Activated CD4-positive, alpha-beta T cell treated with anti-CD3 and anti-CD28 coated beads, Interleukin-2, amount 50 U/mL, for 48 hours (primary cell): ENCODE results near the gene OSM.

Experiments used
- DNase-seq, 2 experiments: peaks; one replicate each; pipeline ENCODE4 v3.0.0-alpha.2; 2020

The OSM gene

DNA sequence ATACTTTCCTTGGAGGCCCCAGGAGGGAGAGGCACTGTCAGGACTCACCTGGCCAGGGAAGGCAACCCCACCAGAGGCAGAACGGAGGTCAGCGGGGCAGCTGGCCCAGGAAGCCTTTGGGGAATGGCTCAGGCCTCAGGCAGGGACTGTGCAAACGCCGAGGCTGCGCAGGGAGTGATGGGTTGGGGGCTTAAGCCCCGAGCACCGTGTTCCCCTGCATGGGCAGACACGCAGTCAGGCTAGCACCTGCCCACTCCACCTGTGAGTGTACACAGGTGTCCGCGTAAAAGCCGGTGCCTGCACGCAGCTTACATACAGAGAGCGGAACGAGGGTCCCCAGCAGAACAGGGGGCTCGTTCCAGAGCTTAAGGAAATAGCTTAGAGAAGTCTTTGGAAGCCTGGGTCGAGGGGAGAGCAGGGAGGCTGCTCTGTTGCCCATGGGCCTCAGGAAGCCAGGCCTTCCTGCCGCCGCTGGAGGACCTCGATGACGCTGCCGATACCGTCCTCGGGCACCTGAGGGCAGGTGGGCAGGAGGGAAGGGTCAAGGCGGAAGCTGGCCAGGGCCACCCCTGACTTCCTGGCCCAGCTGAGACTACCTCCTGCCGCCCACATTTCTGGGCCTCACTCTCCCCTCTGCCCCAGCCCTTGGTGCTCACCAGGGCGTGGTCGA, 18.7 kb upstream of the OSM start:
- no peak for DNase-seq

DNA sequence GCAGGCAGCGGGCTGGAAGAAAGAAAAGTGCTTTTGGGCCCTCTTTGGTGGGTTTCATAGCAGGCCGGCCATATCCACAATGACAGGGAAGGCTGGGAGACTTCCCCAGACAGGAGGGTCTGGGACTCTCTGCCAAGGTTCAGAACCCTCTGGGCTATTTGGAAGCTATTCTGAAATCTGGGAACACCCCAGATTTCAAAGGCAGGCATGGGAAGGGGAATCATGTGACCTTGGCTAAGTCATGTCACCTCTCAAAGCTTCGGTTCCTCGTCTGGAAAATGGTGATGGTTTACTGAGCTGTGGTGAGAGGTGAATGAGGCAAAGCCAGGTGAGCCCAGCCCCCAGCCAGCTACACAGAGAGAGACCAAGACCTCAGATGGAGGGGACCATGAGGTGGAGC, 18.0 kb upstream of the OSM start:
- no peak for DNase-seq

- DNase-seq = no peak
Measured at GRCh38 chr22:30284172-30284571, 17.5 kb upstream of the OSM start.

GRCh38 chr22:30283342-30283741, 16.7 kb upstream of the OSM start:
- DNase-seq = no peak

DNA sequence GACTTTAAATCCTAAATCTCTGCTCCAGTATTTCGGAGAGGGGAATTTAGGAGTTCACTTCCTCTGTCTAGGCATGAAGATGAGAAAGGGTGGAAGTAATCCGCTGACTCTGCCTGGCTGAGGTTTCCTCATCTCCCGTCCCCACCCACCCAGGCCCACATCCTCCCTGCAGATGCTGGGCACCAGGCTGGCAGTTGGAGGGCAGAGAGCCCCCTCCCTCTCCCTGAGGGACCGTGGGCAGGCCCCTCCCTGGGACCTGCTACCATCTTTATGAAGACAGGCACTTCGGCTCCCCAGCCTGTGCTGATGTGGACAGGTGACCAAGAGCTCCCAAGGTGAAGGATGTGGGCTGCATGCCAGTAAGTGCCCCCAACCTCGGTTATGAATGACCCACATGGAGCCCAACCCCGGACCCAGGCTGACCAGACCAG, 16.0 kb upstream of the OSM start:
- DNase-seq = no peak

- DNase-seq = no peak
Measured at GRCh38 chr22:30280505-30280904, 13.9 kb upstream of the OSM start.

- no peak for DNase-seq
Measured at GRCh38 chr22:30279932-30280331, 13.3 kb upstream of the OSM start.

DNA sequence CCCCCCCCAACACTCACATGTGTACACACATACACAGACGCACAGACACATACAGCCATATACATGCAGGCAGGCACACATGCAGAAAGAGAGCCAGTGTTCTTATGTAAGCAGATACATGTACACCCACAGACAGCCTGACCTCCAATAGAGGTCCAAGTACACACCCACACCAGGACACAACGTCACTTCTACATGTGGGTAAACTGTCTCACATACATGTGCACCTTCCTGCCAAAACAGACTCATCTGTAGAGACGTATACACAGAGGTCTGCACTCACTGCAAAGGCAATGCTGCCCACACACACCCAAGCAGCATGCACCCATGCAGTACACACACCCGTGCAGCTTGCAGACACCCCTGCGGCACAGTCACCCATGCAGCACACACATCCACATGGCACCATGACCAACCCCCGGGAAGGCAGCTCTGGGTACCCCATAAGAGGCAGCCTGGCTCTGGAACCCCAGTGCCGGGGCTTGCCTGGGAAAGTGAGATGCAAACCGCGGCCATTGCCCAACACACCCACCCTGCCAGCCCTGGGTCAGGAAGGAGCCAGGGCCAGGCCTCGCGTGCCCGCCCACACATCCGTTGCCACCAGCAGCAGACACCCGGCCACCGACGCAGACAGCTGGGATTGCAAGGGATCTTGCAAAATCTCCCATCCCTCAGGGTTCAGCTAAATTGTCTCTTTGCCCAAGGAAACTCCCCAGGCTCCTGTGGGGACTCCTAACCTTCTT, 12.6 kb upstream of the OSM start:
- no peak for DNase-seq

DNA sequence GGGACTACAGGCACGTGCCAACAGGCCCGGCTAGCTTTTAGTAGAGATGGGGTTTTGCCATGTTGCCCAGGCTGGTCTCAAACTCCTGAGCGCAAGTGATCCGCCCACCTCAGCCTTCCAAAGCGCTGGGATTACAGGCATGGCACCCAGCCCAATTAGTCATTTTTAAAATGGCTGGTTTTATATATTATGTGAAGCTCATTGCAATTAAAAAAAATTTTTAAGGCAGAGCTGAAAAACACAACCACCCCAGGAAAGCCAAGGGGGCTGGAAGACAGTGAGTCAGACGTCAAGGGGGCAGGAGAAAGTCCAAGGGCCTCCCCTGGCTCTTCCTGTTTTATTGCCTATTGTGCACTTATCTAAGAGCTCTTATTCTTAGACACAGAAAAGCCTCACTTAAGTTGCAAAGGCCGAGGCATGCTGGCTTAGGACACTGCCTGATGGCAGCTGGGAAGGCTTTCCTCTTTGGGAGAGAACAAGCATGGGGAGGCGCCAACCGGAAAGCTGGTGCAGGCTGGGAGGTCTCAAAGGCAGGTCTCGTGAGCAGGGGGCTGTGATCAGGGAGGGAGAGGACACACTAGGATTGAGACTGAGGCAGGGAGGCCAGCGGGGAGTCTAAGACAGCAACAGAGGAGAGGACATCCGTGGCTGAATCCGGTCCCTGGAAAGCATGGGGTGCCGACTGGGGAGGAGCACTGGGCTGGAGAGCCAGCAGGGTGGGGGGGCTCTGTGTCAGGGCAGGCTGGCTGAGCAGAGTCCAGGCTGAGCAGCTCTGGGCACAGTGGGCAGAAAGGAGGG, 11.1 kb upstream of the OSM start:
- DNase-seq = no peak

GRCh38 chr22:30276039-30276438, 9.4 kb upstream of the OSM start:
- no peak for DNase-seq

DNA sequence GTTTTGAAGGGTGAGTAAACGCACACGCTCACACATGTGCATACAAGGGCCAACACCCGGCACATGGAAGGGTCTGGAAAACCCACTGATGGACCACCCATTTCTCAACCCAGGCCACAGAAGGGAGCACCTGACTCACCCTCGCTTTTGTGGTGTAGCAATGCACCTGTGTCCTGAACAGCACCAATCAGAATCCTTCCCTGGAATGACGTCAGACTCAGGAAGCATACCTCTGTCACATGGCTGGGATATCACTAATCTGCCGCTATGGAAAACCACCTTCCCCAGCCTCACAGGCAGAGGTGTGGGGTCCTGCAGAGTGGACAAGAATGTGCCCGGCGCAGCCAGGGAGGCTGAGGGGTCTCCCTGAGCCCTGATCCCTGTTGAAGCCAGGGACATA, 9.0 kb upstream of the OSM start:
- DNase-seq = no peak

DNA sequence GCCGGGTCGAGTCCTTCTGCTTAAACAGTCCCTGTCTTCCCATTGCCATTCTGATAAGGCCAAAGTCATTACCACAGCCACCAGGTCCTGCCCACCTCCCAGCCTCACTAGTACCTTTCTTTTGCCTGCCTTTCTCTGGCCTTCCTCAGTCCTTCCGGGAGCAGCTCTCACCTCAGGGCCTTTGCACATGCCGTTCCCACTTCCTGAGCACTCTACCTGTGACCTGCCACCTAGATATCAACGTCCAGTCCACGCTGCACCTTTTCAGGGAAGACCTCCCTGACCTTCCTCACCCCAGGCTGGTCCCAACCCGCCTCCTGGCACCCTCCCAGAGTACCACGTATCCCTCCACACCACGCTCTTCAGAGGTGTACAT, 7.8 kb upstream of the OSM start:
- no peak for DNase-seq

- no peak for DNase-seq
Measured at GRCh38 chr22:30273711-30274436, 7.2 kb upstream of the OSM start.

DNA sequence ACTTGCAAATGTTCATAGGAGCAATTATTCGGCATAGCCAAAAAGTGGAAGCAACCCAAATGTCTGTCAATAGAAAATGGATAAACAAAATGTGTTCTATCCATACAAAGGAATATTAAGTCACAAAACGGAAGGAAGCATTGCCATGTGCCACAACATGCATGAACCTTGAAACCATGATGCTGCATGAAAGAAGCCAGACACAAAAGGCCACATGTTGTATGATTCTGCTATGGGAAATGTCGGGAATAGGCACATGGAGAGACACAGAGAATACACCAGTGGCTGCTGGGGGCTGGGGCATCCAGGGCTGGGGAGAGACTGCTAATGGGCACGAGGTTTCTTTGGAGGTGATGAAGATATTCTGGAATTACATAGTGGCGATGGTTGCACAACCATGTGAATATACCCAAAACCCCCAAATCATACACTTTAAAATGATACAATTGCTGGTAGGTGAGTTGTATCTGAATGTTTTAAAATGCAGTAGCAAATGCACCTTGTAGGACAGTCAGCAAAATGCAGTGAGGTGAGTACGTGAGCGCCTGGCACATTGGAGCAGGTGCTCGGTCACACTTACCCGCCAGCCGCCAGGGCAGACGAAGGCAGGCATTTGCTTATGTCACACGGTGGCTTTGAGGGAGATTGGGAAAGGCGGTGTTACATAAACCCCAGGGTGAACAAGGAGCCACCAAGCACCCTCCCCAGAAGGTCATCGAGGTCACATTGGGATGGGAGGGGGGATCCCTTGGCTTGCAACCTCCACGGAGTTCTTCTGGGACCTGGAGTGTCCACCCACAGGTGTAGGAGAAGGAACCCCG, 6.3 kb upstream of the OSM start:
- no peak for DNase-seq

GRCh38 chr22:30270832-30271231, 4.2 kb upstream of the OSM start:
- DNase-seq = no peak

GRCh38 chr22:30268331-30268730, 1.7 kb upstream of the OSM start:
- DNase-seq = no peak

DNA sequence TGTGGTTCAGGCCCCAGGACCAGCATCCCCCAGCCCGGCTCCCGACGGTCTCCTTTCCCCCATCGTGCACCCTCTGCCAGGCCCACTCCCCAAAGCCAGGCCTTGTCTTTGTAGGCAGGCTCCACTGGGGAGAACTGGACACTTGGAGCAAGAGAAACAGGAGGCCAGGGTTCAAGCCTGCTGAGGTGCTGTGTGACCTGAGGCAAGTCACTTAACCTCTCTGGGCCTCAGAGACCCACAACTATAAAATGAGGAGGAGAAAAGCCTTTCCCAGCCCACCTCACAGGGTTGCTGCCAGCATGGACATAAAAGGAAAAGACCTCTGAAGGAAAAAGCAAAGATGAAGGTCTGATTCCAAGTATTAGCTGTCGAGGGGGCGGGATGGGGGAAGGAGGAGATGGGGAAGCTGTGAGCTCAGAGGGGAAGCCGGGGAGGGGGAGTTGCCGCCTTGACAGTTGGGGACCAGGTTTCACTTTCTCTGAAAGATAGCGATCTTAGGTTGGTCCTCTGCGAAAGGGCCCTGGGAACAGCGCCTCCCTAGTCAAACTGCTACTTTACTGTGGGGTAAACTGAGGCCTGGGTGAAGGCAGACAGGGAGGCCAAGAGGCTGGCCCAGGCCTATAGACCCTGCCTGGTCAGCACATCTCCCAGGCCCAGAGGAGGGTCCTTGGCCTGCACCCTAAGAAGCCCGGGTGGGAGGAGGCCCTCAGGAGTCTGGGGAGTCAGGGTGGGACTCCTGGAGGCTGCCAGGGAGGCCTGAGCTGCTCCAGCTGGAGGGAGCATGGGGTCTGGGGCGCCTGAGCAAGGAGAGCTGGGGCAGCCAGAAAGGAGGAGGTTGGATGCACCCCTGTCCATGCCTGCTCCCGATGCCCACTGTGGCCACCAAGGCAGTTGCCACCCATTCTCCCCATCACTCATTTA, 991 bp upstream of the OSM start:
- peak; percentile 64 to 70 for DNase-seq

GRCh38 chr22:30265823-30266444, 717 bp downstream of the OSM start:
- peak; percentile 85 to 89 for DNase-seq

DNA sequence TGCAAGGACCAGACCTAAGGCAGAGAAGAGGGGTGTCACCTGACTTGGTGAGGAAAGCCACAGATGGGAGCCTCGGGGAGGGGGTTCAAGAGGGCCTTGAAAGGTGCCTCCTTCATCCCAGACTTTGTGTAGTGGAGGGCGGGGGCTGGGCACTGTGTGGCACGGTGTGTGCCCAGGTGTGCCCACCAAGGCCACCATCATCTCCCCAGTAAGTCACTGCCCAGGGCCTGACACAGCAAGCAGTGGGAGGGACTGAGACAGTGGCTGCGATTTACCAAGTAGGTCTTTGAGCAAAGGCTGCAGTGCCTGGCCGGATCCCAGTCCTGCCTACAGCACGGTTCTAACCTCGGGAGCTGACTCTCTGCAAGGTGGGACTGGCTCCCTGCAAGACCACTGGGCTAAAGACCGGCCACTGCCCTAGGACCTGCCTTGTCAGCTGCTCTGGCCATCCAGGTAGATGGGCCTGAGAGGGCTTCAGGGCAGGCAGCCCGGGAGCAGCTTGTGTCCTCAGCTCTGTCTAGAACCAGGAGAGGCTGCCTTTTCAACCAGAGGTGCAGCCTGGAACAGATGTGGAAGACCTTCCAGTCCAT, 1.4 kb downstream of the OSM start:
- no peak for DNase-seq

DNA sequence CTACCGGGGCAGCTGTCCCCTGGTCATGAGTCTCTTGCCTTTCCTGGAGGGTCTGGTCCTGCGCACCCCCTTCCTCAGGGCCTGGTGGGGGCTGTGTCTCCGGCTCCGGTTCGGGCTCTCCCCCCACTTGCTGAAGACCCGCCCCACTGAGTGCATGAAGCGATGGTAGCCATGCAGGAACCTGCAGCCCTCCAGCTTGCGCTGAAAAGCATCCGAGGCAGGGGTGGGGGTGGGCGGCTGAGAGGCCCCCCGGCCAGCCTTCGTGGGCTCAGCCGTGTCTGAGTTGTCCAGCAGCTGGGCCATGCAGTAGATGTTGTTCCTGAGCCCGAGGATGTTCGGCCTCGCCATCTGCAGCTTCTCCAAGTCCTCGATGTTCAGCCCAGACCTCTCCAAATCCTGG, 2.8 kb downstream of the OSM start:
- no peak for DNase-seq
